ENCODE data around the gene SIGLEC11.

The SIGLEC11 gene

DNA sequence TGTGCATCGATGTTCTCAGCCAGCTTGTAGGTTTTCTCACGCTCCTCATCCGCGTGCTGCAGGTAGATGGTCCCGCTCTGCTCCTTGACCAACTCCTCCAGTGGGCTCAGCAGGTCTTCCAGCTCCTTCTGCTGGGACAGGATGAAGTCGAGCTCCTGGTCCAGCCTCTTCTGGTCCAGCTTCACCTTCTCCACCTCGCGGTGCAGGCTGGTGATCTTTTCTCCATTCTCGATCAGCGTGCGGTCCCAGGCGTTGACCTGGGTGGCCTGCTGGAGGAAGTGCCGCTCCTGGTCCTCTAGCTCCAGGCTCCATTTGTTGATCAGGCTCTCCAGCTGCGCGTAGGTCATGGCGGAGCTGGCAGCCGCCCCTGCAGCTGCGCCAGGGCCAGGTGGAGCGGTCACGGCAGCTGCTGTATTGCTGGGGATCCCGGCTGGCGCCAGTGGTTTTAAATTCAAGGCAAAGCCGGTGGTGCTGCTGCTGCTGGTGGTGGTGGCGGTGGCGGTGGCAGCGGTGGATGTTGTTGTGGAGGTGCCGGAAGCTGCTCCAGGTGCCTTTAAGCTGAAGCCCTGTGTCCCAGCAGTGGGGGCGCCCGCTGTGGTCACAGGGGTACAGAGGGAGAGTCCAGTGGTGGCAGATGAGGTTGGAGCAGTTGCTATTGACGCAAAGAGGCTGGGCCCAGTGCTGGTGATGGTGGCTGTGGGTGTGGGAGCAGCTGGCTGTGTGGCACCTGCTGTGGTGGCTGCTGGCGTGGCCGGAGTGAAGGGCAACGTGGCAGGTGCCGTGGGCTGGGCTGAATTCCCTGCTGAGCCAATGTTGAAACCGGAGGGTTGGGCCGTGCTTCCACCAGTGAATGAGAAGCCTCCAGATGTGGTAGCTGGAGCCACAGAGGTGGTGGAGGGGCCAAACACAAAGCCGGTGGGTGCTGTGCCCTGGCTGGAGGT lies 52.2 kb downstream of the SIGLEC11 start:
- no peak overlapping the region for H3K27ac Mint-ChIP-seq
- TF ChIP-seq, protein P1, sequence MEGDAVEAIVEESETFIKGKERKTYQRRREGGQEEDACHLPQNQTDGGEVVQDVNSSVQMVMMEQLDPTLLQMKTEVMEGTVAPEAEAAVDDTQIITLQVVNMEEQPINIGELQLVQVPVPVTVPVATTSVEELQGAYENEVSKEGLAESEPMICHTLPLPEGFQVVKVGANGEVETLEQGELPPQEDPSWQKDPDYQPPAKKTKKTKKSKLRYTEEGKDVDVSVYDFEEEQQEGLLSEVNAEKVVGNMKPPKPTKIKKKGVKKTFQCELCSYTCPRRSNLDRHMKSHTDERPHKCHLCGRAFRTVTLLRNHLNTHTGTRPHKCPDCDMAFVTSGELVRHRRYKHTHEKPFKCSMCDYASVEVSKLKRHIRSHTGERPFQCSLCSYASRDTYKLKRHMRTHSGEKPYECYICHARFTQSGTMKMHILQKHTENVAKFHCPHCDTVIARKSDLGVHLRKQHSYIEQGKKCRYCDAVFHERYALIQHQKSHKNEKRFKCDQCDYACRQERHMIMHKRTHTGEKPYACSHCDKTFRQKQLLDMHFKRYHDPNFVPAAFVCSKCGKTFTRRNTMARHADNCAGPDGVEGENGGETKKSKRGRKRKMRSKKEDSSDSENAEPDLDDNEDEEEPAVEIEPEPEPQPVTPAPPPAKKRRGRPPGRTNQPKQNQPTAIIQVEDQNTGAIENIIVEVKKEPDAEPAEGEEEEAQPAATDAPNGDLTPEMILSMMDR (IDR thresholded peaks at IDR 0.05) = no peak
- no peak overlapping the region for H3K4me3 Mint-ChIP-seq
- peaks cover 62% of the 10 kb centered on the region for H3K36me3 Mint-ChIP-seq (ENCODE audit: low read depth)
- peaks cover 20% of the 10 kb centered on the region for H3K4me1 Mint-ChIP-seq
- no peaks in the 10 kb centered on the region for H3K27me3 Mint-ChIP-seq (ENCODE audit: low read depth, poor library complexity)
- H3K9me3 Mint-ChIP-seq = no peaks in the 10 kb centered on the region
- no peak for DNase-seq

DNA sequence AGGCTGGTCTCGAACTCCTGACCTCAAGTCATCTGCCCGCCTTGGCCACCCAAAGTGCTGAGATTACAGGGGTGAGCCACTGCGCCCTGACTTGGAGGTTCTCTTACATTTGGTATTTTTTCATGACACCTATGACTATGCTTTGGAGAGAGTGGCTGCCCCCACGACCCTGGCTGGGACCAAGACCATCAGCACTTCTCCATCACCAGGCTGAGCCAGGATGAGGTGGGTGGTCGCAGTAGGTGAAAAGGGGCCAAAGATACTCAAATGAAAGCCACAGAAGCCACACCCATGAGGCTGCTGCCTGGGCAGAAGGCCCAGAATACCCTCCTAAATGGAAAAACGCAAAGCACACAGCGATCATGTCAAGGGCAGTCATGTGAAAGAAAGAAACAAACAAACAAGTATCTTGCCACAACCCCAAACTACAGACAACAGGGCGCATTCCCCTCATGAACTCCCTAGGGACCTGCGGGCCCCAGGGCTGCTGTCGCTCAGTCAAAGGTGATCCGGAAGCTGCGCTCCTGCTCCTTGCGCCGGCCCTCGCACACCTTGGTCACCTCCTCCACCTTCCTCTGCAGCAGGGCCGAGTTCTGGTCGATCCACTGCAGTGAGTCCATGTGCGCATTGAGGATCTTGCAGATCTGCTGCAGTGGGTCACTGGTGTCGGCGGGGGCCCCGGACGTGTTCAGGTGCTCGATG lies 53.1 kb downstream of the SIGLEC11 start:
- H3K36me3 Mint-ChIP-seq (ENCODE audit: low read depth) = peaks cover 53% of the 10 kb centered on the region
- H3K27me3 Mint-ChIP-seq (ENCODE audit: low read depth, poor library complexity) = no peaks in the 10 kb centered on the region
- H3K4me1 Mint-ChIP-seq = peaks cover 12% of the 10 kb centered on the region
- H3K27ac Mint-ChIP-seq = no peak overlapping the region
- no peaks in the 10 kb centered on the region for H3K9me3 Mint-ChIP-seq
- TF ChIP-seq, protein P1 (IDR thresholded peaks at IDR 0.05) = no peak
- H3K4me3 Mint-ChIP-seq = no peak overlapping the region
- DNase-seq = no peak

DNA sequence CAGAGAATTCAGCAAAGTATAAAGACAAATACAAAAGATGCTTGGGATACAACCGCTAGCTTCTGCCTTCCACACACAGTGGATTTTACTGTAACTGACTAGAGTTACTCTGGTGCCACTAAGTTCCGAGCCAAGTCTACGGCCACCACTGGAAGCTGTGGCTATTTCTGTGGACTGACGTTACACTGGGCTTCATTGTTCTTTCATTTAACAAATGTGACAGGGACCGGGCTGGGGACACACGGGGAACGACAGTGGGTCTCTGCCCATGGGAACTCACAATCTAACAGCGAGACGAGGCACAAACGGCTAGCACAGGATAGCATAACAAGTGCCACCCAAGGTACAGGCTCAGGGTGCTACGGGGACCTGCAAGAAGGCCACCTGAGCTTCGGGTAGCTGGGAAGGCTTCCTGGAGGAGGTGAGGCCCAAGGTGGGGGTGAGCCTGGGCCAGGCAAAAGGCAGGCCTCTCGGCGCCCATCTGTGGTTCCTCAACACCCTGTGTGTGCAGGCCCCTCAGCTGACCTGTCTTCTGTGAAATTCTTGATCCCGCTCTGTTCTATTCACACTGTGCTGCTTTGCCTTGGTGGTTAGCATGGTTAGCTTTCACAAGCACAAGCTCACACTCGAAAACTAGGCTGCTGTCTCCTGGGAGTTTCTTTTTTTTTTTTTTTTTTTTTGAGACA lies 54.0 kb downstream of the SIGLEC11 start:
- TF ChIP-seq, protein P1 (IDR thresholded peaks at IDR 0.05) = no peak
- H3K9me3 Mint-ChIP-seq = no peaks in the 10 kb centered on the region
- peaks cover 10% of the 10 kb centered on the region for H3K4me1 Mint-ChIP-seq
- DNase-seq = no peak
- no peak overlapping the region for H3K4me3 Mint-ChIP-seq
- H3K27me3 Mint-ChIP-seq (ENCODE audit: low read depth, poor library complexity) = no peaks in the 10 kb centered on the region
- H3K27ac Mint-ChIP-seq = peak overlapping the region; percentile 36
- peaks cover 49% of the 10 kb centered on the region for H3K36me3 Mint-ChIP-seq (ENCODE audit: low read depth)

DNA sequence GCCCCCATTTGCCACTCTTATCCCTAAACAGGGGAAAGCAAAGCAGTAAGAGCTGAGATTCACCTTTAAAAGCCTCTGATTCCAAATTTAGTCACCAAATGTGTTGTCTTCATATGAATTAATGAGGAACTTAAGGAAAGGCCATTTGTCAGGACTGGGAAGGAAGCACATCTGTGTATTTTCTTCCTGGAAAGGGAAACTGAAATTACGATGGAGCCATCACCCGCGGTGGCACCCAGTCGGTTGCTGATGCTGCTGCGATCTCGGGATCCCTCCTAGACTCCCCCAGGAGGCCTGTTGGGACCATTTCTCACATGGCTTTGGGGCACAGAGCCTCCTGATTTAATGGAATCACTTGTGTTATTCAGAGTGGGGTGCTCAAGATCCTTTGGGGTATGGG lies 56.8 kb downstream of the SIGLEC11 start:
- Mint-ChIP-seq H3K9me3 (no peaks in the 10 kb centered on the region), H3K27me3 (ENCODE audit: low read depth, poor library complexity) (no peaks in the 10 kb centered on the region), H3K4me3 (no peak overlapping the region), H3K4me1 (no peaks in the 10 kb centered on the region), H3K36me3 (ENCODE audit: low read depth) (peaks cover 31% of the 10 kb centered on the region), H3K27ac (peak overlapping the region; percentile 36)
- TF ChIP-seq, protein P1 (IDR thresholded peaks at IDR 0.05) = no peak
- no peak for DNase-seq
